Kidney (tissue), 14 donors: ENCODE results near the gene RGS17. TPM values are rescaled to one million over a fixed set of nuclear protein-coding genes. Genes with fewer than 3 reads are reported as not detected.
"Not testable (repeated sequence)": the region's sequence is repeated elsewhere in the genome, so short reads cannot be mapped to it uniquely, and the experiment has no call there.

Experiments used
- DNase-seq, 5 donors: peaks; one replicate each; pipeline ENCODE4 v3.0.0-alpha.2; 2013 to 2020
- FAIRE-seq: peaks from 2 replicates; lab custom pipeline; 2012; peaks lifted over from hg19 to GRCh38; lab: Jason Lieb, UNC
- H3K27ac ChIP-seq, 2 donors: one replicate each; pipeline ENCODE4 v1.7.0; 2013; ENCODE audit warnings: low read depth in 2 of 2, low read length in 2 of 2, inconsistent platforms in 1 of 2
- H3K27me3 ChIP-seq: one replicate; pipeline ENCODE4 v1.7.1; 2013; ENCODE audit warnings: low read length, inconsistent platforms; ENCODE audit not compliant: control insufficient read depth, insufficient read depth
- H3K36me3 ChIP-seq, 3 donors: one replicate each; pipeline versions ENCODE4 v1.7.0 to v1.7.1; 2013; ENCODE audit warnings: low read length in 3 of 3, control low read depth in 1 of 3, inconsistent platforms in 1 of 3; ENCODE audit not compliant: insufficient read depth in 3 of 3, control insufficient read depth in 2 of 3
- H3K4me1 ChIP-seq, 3 donors: one replicate each; pipeline versions ENCODE4 v1.7.0 to v1.7.1; 2013; ENCODE audit warnings: low read length in 3 of 3, inconsistent platforms in 1 of 3, low read depth in 1 of 3; ENCODE audit not compliant: control insufficient read depth in 2 of 3, insufficient read depth in 2 of 3
- H3K4me3 ChIP-seq, 3 donors: one replicate each; pipeline versions ENCODE4 v1.7.0 to v1.8.1; 2013; ENCODE audit warnings: low read length in 3 of 3, control low read depth in 1 of 3, inconsistent platforms in 1 of 3
- H3K9ac ChIP-seq, 3 donors: one replicate each; pipeline versions ENCODE4 v1.7.0 to v1.7.1; 2013; ENCODE audit warnings: low read length in 3 of 3, control low read depth in 1 of 3, inconsistent platforms in 1 of 3
- H3K9me3 ChIP-seq, 3 donors: one replicate each; pipeline versions ENCODE4 v1.7.0 to v1.7.1; 2013; ENCODE audit warnings: low read length in 3 of 3, control low read depth in 1 of 3, inconsistent platforms in 1 of 3; ENCODE audit not compliant: control insufficient read depth in 2 of 3, insufficient read depth in 1 of 3
- intact Hi-C: fragments of 100-400 bp; cut with DNase I; formaldehyde crosslinking; loops from one replicate; pipeline ENCODE4 v1.11.1; 2022
- polyA plus RNA-seq: library from polyadenylated mRNA; stranded (reverse); fragments of 350-450 nt; fragmentation: Illumina TruSeq; extraction: RNeasy Lipid Tissue Mini Kit (QIAGEN cat#74804); gene quantifications from one replicate; pipeline ENCODE4 v1.2.3, GENCODE V29; 2014; ENCODE audit warnings: low read depth, low replicate concordance; ENCODE audit not compliant: insufficient read depth
- total RNA-seq: library from RNA; stranded (reverse); fragmentation: NEBNext Ultra II Directional; extraction: Animal tissue kit (Norgen Biotek cat#: 25700); gene quantifications from one replicate; pipeline ENCODE4 v1.2.1, GENCODE V29; 2021
- TF ChIP-seq, protein P1 (sequence below): IDR thresholded peaks from 3 replicates; pipeline ENCODE4 v1.5.1; 2012; ENCODE audit warnings: mild to moderate bottlenecking, moderate library complexity, borderline replicate concordance; ENCODE audit not compliant: insufficient read depth; ENCODE audit errors: extremely low read depth
- donor health status: control.
- donor health status: control.
- donor health status: control.
- donor health status: control.
- donor health status: control.
- donor health status: DM: yes; HTN: yes; CAD: no.
- donor health status: Normal renal cell carcinoma (clear cell type).

Gene RGS17
- total and polyA plus RNA-seq, 2 donors from 2014 or later, result 0.28 TPM; not detected in 1

DNA sequence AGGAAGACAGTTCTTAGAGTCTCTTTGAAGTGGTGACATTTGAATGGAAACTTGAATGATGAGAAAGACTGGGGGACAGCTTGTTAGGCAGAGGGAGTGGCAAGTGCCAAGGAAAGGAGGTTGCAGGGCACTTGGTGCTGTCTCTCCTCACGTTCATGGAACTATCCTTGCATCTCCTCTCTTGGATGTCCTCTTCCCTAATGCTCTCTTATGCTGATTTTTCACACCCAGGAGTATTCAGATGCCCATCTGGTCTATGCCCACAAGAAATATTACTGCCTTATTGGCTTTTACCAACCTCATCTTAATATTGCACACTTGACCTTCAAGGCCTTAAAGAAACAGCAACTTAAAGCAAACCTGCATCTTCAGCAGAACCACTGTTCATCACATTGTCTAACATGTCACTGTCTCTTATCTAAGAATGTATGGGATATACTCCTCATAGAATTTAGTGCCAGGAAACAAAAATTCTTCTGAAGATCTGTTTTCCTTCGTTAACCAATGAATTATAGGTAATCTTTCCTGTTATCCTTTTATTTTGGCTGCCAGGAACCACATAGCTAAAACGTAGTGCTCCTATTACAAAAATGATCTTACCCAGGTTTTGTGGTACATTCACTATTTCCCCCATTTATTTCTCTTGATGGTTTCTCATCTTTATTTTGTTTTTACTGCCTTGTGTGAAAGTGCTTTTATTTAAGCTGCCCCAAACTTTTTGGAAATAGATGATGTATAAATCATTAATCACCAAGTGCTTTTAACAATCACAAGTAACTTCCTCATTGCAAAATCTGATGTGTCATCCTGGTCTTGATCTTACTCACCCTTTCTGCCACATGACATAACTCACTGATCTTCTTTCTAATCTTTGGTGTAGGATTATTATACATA, 12.8 kb downstream of the RGS17 start:
- FAIRE-seq, result no peak
- no peaks in the 10 kb centered on the region for H3K9me3 ChIP-seq
- H3K27ac ChIP-seq, result no peak overlapping the region
- intact Hi-C loops, result no loop called here
- DNase-seq, result no peak
- no peaks in the 10 kb centered on the region for H3K4me1 ChIP-seq
- H3K36me3 ChIP-seq, result no peaks in the 10 kb centered on the region
- TF ChIP-seq, protein P1, sequence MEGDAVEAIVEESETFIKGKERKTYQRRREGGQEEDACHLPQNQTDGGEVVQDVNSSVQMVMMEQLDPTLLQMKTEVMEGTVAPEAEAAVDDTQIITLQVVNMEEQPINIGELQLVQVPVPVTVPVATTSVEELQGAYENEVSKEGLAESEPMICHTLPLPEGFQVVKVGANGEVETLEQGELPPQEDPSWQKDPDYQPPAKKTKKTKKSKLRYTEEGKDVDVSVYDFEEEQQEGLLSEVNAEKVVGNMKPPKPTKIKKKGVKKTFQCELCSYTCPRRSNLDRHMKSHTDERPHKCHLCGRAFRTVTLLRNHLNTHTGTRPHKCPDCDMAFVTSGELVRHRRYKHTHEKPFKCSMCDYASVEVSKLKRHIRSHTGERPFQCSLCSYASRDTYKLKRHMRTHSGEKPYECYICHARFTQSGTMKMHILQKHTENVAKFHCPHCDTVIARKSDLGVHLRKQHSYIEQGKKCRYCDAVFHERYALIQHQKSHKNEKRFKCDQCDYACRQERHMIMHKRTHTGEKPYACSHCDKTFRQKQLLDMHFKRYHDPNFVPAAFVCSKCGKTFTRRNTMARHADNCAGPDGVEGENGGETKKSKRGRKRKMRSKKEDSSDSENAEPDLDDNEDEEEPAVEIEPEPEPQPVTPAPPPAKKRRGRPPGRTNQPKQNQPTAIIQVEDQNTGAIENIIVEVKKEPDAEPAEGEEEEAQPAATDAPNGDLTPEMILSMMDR, result no peak
- H3K9ac ChIP-seq, result no peak overlapping the region
- no peak overlapping the region for H3K4me3 ChIP-seq
- H3K27me3 ChIP-seq, result no peaks in the 10 kb centered on the region

DNA sequence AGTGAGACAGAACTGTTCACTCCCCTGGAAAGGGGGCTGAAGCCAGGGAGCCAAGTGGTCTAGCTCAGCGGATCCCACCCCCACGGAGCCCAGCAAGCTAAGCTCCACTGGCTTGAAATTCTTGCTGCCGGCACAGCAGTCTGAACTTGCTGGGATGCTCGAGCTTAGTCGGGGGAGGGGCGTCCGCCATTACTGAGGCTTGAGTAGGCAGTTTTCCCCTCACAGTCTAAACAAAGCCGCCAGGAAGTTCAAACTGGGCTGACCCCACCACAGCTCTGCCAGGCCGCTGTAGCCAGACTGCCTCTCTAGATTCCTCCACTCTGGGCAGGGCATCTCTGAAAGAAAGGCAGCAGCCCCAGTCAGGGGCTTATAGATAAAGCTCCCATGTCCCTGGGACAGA, 20.0 kb downstream of the RGS17 start:
- H3K27me3 ChIP-seq, H3K4me3 ChIP-seq, DNase-seq, H3K27ac ChIP-seq, H3K36me3 ChIP-seq, intact Hi-C loops, H3K4me1 ChIP-seq, H3K9ac ChIP-seq, H3K9me3 ChIP-seq, FAIRE-seq: not testable (repeated sequence)

DNA sequence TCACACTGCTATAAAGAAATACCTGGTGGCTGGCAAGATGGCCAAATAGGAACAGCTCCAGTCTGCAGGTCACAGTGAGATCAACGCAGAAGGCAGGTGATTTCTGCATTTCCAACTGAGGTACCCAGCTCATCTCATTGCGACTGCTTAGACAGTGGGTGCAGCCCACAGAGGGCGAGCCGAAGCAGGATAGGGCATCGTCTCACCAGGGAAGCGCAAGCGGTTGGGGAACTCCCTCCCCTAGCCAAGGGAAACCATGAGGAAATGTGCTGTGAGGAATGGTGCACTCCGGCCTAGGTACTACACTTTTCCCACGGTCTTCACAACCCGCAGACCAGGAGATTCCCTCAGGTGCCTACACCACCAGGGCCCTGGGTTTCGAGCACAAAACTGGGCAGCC, 20.5 kb downstream of the RGS17 start:
- DNase-seq, intact Hi-C loops, H3K27me3 ChIP-seq, H3K4me1 ChIP-seq, H3K27ac ChIP-seq, H3K9me3 ChIP-seq, H3K36me3 ChIP-seq, FAIRE-seq, H3K9ac ChIP-seq, H3K4me3 ChIP-seq: not testable (repeated sequence)

GRCh38 chr6:153108315-153108714, 22.8 kb downstream of the RGS17 start:
- intact Hi-C loops, result no loop called here
- H3K9ac ChIP-seq, result no peak overlapping the region

More at GRCh38 chr6:153108315-153108714, 22.8 kb downstream of the RGS17 start:
- H3K9me3 ChIP-seq, result no peaks in the 10 kb centered on the region
- H3K36me3 ChIP-seq, result no peaks in the 10 kb centered on the region
- no peak overlapping the region for H3K4me3 ChIP-seq
- H3K27me3 ChIP-seq, result no peaks in the 10 kb centered on the region
- H3K27ac ChIP-seq, result no peak overlapping the region
- TF ChIP-seq, protein P1, result no peak
- H3K4me1 ChIP-seq, result no peaks in the 10 kb centered on the region
- DNase-seq (peak in 1 of 5 donors; percentile 19), FAIRE-seq (no peak)
